BJ (cell line): ENCODE data around the gene NFKBIA. TPM values are rescaled to one million over a fixed set of nuclear protein-coding genes. Genes with fewer than 3 reads are reported as not detected.

ENCODE experiments used
- CTCF ChIA-PET: fragments of 350-600 bp; formaldehyde crosslinking; extraction: SDS; loops from one replicate; lab custom pipeline; 2021; ENCODE audit warnings: antibody characterized with exemption, inconsistent platforms; lab: Yijun Ruan, JAX
- POLR2A ChIA-PET: fragments of 300-600 bp; sonication (Branson Sonifier 250); formaldehyde crosslinking; extraction: SDS; loops from one replicate; lab custom pipeline; 2021; ENCODE audit warnings: antibody characterized with exemption; lab: Charles Lee
- DNase-seq: peaks from one replicate; pipeline ENCODE4 v3.0.0-alpha.2; 2011; ENCODE audit warnings: low read depth
- H3K27me3 ChIP-seq: 2 replicates; pipeline ENCODE4 v1.6.0; 2011; ENCODE audit warnings: low read length; ENCODE audit not compliant: control insufficient read depth, insufficient read depth
- H3K36me3 ChIP-seq: 2 replicates; pipeline ENCODE4 v1.5.1; 2011; ENCODE audit warnings: low read length; ENCODE audit not compliant: control insufficient read depth, insufficient read depth
- H3K4me3 ChIP-seq: 2 replicates; pipeline ENCODE4 v1.5.1; 2011; ENCODE audit warnings: low read depth, mild to moderate bottlenecking, control low read depth, low read length
- polyA plus RNA-seq: library from polyadenylated mRNA; depleted of rRNA; stranded (reverse); fragments of >200 nt; gene quantifications from 2 replicates; pipeline ENCODE4 v1.2.3, GENCODE V29; 2011
- TF ChIP-seq, protein P1 (sequence below): IDR thresholded peaks from 2 replicates; pipeline ENCODE4 v1.5.1; 2011; ENCODE audit warnings: low read depth, mild to moderate bottlenecking, control low read depth, inconsistent platforms, low read length, moderate library complexity; ENCODE audit not compliant: insufficient read depth

The NFKBIA gene
- polyA plus RNA-seq, 1 experiment, result 73.2 TPM

GRCh38 chr14:35369701-35370191 lies 34.8 kb downstream of the NFKBIA start:
- no peak for DNase-seq
- Histone ChIP-seq H3K27me3 (no peaks in the 10 kb centered on the region), H3K36me3 (no peaks in the 10 kb centered on the region), H3K4me3 (no peak overlapping the region)
- ChIA-PET CTCF (interaction anchor here (0.5 to 1.1 kb wide), 3 partner anchors 34 to 155 kb away, joined by 3 to 4 read pairs (median 4); partner anchors contain the start of gene NFKBIA), POLR2A (no interaction called here)
- TF ChIP-seq, protein P1, sequence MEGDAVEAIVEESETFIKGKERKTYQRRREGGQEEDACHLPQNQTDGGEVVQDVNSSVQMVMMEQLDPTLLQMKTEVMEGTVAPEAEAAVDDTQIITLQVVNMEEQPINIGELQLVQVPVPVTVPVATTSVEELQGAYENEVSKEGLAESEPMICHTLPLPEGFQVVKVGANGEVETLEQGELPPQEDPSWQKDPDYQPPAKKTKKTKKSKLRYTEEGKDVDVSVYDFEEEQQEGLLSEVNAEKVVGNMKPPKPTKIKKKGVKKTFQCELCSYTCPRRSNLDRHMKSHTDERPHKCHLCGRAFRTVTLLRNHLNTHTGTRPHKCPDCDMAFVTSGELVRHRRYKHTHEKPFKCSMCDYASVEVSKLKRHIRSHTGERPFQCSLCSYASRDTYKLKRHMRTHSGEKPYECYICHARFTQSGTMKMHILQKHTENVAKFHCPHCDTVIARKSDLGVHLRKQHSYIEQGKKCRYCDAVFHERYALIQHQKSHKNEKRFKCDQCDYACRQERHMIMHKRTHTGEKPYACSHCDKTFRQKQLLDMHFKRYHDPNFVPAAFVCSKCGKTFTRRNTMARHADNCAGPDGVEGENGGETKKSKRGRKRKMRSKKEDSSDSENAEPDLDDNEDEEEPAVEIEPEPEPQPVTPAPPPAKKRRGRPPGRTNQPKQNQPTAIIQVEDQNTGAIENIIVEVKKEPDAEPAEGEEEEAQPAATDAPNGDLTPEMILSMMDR, result no peak

DNA sequence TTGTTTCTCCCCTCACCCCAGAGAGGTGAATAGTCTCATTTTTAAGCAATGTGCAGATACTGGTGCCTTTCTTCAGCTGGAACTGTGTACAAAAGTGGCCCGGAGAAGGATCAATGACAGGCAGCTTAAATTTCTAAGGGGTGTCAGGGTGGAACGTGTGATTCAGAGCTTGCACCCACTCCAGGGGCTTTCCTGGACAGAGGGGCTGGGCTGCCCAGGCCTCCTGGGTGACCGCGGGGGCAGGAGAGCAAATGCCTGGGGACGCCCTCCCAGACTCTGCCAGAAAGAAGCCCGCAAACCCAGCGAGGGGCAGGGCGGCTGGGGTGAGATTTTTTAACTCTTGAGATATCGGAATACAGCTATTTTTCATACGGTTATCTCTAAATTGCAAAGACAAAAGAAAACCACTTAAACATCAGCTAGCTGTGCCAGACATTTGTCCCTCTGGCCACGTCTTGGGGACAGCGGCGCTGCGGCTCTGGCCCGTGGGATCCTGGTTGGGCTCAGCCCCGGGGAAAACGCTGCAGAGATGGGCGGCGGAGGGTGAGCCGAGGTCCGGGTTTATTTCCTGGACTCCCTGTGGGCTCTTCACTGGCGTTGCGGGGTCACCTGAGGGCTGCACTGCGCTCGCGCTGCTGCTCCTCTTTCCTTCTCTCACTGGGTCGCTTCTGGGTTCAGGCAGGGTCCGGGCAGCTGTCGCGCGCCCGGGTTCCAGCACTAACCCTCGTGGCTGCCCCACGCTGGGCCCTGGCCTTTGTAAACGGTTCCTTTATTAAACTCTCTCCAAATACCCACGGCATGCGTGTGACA lies 35.8 kb downstream of the NFKBIA start:
- Histone ChIP-seq H3K36me3 (no peaks in the 10 kb centered on the region), H3K27me3 (no peaks in the 10 kb centered on the region), H3K4me3 (no peak overlapping the region)
- no peak for DNase-seq
- CTCF ChIA-PET, result interaction anchor here (1.1 kb wide), 1 partner anchor 154 kb away, joined by 3 read pairs; no protein-coding TSS in a partner anchor
- POLR2A ChIA-PET, result no interaction called here
- TF ChIP-seq, protein P1, result no peak

- ChIA-PET POLR2A (interaction anchor here (0.8 kb wide), 1 partner anchor 36 kb away, joined by 3 read pairs; no protein-coding TSS in a partner anchor), CTCF (interaction anchor here (0.6 to 1.0 kb wide), 2 partner anchors 152 to 657 kb away, joined by 3 read pairs; no protein-coding TSS in a partner anchor)
- Histone ChIP-seq H3K27me3 (no peaks in the 10 kb centered on the region), H3K36me3 (no peaks in the 10 kb centered on the region), H3K4me3 (no peak overlapping the region)
- DNase-seq, result no peak
- TF ChIP-seq, protein P1, result no peak
These were observed 36.4 kb downstream of the NFKBIA start for GRCh38 chr14:35368139-35368460.

GRCh38 chr14:35367056-35367372 lies 37.5 kb downstream of the NFKBIA start:
- no peaks in the 10 kb centered on the region for H3K36me3 ChIP-seq
- no peak overlapping the region for H3K4me3 ChIP-seq
- ChIA-PET POLR2A (no interaction called here), CTCF (no interaction called here)
- no peak for DNase-seq
- TF ChIP-seq, protein P1, result no peak
- H3K27me3 ChIP-seq, result no peaks in the 10 kb centered on the region

DNA sequence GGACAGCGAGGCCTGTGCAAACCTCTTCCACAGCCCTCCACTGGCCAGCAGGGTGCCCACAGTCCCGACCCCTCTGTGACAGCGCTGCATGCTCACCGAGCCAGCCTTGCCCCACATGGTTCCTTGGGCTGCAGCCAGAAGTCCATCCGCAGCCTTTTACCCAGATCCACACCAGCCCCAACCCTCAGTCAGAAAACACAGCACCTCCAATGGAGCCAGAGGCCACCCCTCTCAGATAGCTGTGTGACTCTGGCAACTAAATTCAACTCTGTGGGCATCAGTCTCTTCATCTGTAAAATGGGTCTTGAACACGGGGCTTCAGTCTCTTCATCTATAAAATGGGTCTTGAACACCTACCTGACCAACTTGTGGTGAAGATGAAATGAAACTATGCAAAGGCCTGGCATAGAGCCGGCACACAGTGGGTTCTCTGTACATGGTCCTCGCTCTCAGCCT lies 38.0 kb downstream of the NFKBIA start:
- Histone ChIP-seq H3K4me3 (no peak overlapping the region), H3K27me3 (no peaks in the 10 kb centered on the region), H3K36me3 (no peaks in the 10 kb centered on the region)
- CTCF ChIA-PET, result no interaction called here
- TF ChIP-seq, protein P1, result no peak
- DNase-seq, result no peak
- POLR2A ChIA-PET, result no interaction called here
